Measurements from ENCODE around the gene BTG1. TPM values are rescaled to one million over a fixed set of nuclear protein-coding genes. Genes with fewer than 3 reads are reported as not detected.

Gene BTG1
- total and polyA plus RNA-seq, 2 experiments from 2014 or later = 15.5 to 36.2 TPM

DNA sequence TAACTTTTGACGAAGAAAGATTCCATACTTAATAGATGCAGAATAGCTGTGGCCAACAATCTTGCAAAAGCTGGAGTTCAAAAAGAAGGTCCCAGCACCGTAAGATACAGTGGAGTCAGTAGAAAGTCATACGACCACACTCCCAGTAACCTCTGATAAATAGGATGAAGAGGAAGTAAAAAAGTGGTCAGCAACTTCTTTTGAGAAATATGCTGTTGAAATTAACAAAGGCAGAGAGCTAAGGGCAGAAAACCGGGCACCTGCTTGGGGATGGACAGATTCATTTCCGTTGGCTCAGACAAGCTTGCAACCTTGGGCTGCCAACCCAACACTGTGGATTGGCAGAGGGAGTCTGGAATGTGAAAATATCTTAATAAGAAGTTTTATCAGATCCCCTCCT lies 40.0 kb downstream of the BTG1 start:
- Mint-ChIP-seq H3K27me3 (ENCODE audit: insufficient read depth, low read depth, poor library complexity) (peaks cover 6% of the 10 kb centered on the region), H3K4me1 (peaks cover 59% of the 10 kb centered on the region), H3K27ac (no peak overlapping the region), H3K9me3 (no peaks in the 10 kb centered on the region), H3K36me3 (ENCODE audit: low read depth) (no peaks in the 10 kb centered on the region), H3K4me3 (no peak overlapping the region)
- no peaks in the 10 kb centered on the region for H4K20me1 ChIP-seq (replicated peaks; ENCODE audit: insufficient read depth)
- TF ChIP-seq JUNB (IDR thresholded peaks at IDR 0.05; ENCODE audit: unreplicated experiment) (no peak), CREB1 (CRISPR knock-in tag; IDR thresholded peaks at IDR 0.05; ENCODE audit: low read depth) (no peak), EZH2 (IDR thresholded peaks at IDR 0.05; ENCODE audit: low read depth, unreplicated experiment) (no peak), NANOG (IDR thresholded peaks at IDR 0.05; ENCODE audit: borderline replicate concordance) (no peak), ZNF331 (CRISPR knock-in tag; IDR thresholded peaks at IDR 0.05; ENCODE audit: low read depth) (no peak), POLR2AphosphoS5 (IDR thresholded peaks at IDR 0.05; ENCODE audit: low read depth) (no peak), EZH2phosphoT487 (IDR thresholded peaks at IDR 0.05; ENCODE audit: unreplicated experiment) (no peak), STAT1 (IDR thresholded peaks at IDR 0.05; ENCODE audit: unreplicated experiment) (no peak), ZNF114 (CRISPR knock-in tag; IDR thresholded peaks at IDR 0.05) (no peak)
- TF ChIP-seq, protein P1, sequence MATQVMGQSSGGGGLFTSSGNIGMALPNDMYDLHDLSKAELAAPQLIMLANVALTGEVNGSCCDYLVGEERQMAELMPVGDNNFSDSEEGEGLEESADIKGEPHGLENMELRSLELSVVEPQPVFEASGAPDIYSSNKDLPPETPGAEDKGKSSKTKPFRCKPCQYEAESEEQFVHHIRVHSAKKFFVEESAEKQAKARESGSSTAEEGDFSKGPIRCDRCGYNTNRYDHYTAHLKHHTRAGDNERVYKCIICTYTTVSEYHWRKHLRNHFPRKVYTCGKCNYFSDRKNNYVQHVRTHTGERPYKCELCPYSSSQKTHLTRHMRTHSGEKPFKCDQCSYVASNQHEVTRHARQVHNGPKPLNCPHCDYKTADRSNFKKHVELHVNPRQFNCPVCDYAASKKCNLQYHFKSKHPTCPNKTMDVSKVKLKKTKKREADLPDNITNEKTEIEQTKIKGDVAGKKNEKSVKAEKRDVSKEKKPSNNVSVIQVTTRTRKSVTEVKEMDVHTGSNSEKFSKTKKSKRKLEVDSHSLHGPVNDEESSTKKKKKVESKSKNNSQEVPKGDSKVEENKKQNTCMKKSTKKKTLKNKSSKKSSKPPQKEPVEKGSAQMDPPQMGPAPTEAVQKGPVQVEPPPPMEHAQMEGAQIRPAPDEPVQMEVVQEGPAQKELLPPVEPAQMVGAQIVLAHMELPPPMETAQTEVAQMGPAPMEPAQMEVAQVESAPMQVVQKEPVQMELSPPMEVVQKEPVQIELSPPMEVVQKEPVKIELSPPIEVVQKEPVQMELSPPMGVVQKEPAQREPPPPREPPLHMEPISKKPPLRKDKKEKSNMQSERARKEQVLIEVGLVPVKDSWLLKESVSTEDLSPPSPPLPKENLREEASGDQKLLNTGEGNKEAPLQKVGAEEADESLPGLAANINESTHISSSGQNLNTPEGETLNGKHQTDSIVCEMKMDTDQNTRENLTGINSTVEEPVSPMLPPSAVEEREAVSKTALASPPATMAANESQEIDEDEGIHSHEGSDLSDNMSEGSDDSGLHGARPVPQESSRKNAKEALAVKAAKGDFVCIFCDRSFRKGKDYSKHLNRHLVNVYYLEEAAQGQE (IDR thresholded peaks at IDR 0.05; ENCODE audit: unreplicated experiment) = no peak
- TF ChIP-seq, protein P2, sequence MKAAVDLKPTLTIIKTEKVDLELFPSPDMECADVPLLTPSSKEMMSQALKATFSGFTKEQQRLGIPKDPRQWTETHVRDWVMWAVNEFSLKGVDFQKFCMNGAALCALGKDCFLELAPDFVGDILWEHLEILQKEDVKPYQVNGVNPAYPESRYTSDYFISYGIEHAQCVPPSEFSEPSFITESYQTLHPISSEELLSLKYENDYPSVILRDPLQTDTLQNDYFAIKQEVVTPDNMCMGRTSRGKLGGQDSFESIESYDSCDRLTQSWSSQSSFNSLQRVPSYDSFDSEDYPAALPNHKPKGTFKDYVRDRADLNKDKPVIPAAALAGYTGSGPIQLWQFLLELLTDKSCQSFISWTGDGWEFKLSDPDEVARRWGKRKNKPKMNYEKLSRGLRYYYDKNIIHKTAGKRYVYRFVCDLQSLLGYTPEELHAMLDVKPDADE (IDR thresholded peaks at IDR 0.05) = no peak
- TF ChIP-seq, protein P3, sequence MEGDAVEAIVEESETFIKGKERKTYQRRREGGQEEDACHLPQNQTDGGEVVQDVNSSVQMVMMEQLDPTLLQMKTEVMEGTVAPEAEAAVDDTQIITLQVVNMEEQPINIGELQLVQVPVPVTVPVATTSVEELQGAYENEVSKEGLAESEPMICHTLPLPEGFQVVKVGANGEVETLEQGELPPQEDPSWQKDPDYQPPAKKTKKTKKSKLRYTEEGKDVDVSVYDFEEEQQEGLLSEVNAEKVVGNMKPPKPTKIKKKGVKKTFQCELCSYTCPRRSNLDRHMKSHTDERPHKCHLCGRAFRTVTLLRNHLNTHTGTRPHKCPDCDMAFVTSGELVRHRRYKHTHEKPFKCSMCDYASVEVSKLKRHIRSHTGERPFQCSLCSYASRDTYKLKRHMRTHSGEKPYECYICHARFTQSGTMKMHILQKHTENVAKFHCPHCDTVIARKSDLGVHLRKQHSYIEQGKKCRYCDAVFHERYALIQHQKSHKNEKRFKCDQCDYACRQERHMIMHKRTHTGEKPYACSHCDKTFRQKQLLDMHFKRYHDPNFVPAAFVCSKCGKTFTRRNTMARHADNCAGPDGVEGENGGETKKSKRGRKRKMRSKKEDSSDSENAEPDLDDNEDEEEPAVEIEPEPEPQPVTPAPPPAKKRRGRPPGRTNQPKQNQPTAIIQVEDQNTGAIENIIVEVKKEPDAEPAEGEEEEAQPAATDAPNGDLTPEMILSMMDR (conservative IDR thresholded peaks at IDR 0.05; ENCODE audit: low read depth in 2 of 2) = no peak
- TF ChIP-seq, protein P4, sequence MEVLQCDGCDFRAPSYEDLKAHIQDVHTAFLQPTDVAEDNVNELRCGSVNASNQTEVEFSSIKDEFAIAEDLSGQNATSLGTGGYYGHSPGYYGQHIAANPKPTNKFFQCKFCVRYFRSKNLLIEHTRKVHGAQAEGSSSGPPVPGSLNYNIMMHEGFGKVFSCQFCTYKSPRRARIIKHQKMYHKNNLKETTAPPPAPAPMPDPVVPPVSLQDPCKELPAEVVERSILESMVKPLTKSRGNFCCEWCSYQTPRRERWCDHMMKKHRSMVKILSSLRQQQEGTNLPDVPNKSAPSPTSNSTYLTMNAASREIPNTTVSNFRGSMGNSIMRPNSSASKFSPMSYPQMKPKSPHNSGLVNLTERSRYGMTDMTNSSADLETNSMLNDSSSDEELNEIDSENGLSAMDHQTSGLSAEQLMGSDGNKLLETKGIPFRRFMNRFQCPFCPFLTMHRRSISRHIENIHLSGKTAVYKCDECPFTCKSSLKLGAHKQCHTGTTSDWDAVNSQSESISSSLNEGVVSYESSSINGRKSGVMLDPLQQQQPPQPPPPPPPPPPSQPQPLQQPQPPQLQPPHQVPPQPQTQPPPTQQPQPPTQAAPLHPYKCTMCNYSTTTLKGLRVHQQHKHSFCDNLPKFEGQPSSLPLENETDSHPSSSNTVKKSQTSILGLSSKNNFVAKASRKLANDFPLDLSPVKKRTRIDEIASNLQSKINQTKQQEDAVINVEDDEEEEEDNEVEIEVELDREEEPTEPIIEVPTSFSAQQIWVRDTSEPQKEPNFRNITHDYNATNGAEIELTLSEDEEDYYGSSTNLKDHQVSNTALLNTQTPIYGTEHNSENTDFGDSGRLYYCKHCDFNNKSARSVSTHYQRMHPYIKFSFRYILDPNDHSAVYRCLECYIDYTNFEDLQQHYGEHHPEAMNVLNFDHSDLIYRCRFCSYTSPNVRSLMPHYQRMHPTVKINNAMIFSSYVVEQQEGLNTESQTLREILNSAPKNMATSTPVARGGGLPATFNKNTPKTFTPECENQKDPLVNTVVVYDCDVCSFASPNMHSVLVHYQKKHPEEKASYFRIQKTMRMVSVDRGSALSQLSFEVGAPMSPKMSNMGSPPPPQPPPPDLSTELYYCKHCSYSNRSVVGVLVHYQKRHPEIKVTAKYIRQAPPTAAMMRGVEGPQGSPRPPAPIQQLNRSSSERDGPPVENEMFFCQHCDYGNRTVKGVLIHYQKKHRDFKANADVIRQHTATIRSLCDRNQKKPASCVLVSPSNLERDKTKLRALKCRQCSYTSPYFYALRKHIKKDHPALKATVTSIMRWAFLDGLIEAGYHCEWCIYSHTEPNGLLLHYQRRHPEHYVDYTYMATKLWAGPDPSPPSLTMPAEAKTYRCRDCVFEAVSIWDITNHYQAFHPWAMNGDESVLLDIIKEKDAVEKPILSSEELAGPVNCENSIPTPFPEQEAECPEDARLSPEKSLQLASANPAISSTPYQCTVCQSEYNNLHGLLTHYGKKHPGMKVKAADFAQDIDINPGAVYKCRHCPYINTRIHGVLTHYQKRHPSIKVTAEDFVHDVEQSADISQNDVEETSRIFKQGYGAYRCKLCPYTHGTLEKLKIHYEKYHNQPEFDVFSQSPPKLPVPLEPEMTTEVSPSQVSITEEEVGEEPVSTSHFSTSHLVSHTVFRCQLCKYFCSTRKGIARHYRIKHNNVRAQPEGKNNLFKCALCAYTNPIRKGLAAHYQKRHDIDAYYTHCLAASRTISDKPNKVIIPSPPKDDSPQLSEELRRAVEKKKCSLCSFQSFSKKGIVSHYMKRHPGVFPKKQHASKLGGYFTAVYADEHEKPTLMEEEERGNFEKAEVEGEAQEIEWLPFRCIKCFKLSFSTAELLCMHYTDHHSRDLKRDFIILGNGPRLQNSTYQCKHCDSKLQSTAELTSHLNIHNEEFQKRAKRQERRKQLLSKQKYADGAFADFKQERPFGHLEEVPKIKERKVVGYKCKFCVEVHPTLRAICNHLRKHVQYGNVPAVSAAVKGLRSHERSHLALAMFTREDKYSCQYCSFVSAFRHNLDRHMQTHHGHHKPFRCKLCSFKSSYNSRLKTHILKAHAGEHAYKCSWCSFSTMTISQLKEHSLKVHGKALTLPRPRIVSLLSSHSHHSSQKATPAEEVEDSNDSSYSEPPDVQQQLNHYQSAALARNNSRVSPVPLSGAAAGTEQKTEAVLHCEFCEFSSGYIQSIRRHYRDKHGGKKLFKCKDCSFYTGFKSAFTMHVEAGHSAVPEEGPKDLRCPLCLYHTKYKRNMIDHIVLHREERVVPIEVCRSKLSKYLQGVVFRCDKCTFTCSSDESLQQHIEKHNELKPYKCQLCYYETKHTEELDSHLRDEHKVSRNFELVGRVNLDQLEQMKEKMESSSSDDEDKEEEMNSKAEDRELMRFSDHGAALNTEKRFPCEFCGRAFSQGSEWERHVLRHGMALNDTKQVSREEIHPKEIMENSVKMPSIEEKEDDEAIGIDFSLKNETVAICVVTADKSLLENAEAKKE (CRISPR knock-in tag; IDR thresholded peaks at IDR 0.05) = no peak
- DNase-seq (ENCODE audit: low spot score) (no peak), ATAC-seq (no peak)
- H3K4me3 ChIP-seq = no peak overlapping the region
- no peaks in the 10 kb centered on the region for H3K36me3 ChIP-seq (ENCODE audit: insufficient read depth)
- no peak overlapping the region for H3K27ac ChIP-seq (ENCODE audit: low read depth)
- no peaks in the 10 kb centered on the region for H3F3A ChIP-seq (replicated peaks; ENCODE audit: low read depth)
- no peaks in the 10 kb centered on the region for H3K9me2 ChIP-seq (ENCODE audit: insufficient read depth)
- H3K4me2 ChIP-seq = no peak overlapping the region
- no peaks in the 10 kb centered on the region for H3K27me3 ChIP-seq (ENCODE audit: insufficient read depth)
- peaks cover 14% of the 10 kb centered on the region; the same call in 1 of the 2 replicates for H3K79me2 ChIP-seq (replicated peaks; ENCODE audit: insufficient read depth)
- peaks cover 54% of the 10 kb centered on the region for H3K4me1 ChIP-seq (ENCODE audit: insufficient read depth)
- no peak overlapping the region for H2AFZ ChIP-seq

Measured in GM23338 (cell line).